ENCODE data around the gene STXBP6.

STXBP6 gene

DNA sequence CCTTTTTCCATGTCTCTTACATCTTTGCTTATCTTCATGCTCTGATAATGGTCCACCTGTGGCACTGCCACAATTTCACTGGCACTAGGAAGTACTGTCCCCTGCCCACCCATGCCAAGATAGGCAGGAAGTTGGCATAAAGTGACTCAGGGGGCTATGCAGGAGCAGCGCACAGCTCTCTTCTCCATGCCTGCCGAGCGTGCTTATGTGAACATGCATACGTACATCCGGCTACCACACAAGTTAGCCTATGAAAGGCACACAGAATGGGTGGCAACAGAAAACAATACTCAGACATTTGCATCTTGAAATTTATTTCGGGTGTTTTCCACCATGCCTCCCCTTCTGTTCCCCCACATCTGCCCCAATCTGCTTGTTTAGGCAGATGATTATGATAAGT is 241.5 kb downstream of the STXBP6 start:
- no peak for TF ChIP-seq TEAD4 (IDR thresholded peaks at IDR 0.05)
- no peak for TF ChIP-seq EGR1 (IDR thresholded peaks at IDR 0.05)
- no peak for TF ChIP-seq TCF12 (IDR thresholded peaks at IDR 0.05; ENCODE audit: low read depth)
- no peak for TF ChIP-seq ZBTB7A (IDR thresholded peaks at IDR 0.05; ENCODE audit: low read depth)
- TF ChIP-seq EP300 (IDR thresholded peaks at IDR 0.05; ENCODE audit: borderline replicate concordance), result no peak
- TF ChIP-seq CEBPB (IDR thresholded peaks at IDR 0.05), result no peak
- TF ChIP-seq, protein P1, sequence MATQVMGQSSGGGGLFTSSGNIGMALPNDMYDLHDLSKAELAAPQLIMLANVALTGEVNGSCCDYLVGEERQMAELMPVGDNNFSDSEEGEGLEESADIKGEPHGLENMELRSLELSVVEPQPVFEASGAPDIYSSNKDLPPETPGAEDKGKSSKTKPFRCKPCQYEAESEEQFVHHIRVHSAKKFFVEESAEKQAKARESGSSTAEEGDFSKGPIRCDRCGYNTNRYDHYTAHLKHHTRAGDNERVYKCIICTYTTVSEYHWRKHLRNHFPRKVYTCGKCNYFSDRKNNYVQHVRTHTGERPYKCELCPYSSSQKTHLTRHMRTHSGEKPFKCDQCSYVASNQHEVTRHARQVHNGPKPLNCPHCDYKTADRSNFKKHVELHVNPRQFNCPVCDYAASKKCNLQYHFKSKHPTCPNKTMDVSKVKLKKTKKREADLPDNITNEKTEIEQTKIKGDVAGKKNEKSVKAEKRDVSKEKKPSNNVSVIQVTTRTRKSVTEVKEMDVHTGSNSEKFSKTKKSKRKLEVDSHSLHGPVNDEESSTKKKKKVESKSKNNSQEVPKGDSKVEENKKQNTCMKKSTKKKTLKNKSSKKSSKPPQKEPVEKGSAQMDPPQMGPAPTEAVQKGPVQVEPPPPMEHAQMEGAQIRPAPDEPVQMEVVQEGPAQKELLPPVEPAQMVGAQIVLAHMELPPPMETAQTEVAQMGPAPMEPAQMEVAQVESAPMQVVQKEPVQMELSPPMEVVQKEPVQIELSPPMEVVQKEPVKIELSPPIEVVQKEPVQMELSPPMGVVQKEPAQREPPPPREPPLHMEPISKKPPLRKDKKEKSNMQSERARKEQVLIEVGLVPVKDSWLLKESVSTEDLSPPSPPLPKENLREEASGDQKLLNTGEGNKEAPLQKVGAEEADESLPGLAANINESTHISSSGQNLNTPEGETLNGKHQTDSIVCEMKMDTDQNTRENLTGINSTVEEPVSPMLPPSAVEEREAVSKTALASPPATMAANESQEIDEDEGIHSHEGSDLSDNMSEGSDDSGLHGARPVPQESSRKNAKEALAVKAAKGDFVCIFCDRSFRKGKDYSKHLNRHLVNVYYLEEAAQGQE (IDR thresholded peaks at IDR 0.05; ENCODE audit: low read depth), result no peak
- TF ChIP-seq, protein P2, sequence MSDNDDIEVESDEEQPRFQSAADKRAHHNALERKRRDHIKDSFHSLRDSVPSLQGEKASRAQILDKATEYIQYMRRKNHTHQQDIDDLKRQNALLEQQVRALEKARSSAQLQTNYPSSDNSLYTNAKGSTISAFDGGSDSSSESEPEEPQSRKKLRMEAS (IDR thresholded peaks at IDR 0.05), result no peak
- TF ChIP-seq, protein P3, sequence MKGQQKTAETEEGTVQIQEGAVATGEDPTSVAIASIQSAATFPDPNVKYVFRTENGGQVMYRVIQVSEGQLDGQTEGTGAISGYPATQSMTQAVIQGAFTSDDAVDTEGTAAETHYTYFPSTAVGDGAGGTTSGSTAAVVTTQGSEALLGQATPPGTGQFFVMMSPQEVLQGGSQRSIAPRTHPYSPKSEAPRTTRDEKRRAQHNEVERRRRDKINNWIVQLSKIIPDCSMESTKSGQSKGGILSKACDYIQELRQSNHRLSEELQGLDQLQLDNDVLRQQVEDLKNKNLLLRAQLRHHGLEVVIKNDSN (IDR thresholded peaks at IDR 0.05), result no peak
- TF ChIP-seq RAD21 (IDR thresholded peaks at IDR 0.05; ENCODE audit: low read depth), result no peak
- TF ChIP-seq CREB1 (IDR thresholded peaks at IDR 0.05; ENCODE audit: low read depth), result no peak
- no peak for TF ChIP-seq FOXM1 (IDR thresholded peaks at IDR 0.05; ENCODE audit: borderline replicate concordance, low read depth)
- TF ChIP-seq YY1 (IDR thresholded peaks at IDR 0.05; ENCODE audit: low read depth), result no peak
- no peak for TF ChIP-seq NFIC (IDR thresholded peaks at IDR 0.05)

DNA sequence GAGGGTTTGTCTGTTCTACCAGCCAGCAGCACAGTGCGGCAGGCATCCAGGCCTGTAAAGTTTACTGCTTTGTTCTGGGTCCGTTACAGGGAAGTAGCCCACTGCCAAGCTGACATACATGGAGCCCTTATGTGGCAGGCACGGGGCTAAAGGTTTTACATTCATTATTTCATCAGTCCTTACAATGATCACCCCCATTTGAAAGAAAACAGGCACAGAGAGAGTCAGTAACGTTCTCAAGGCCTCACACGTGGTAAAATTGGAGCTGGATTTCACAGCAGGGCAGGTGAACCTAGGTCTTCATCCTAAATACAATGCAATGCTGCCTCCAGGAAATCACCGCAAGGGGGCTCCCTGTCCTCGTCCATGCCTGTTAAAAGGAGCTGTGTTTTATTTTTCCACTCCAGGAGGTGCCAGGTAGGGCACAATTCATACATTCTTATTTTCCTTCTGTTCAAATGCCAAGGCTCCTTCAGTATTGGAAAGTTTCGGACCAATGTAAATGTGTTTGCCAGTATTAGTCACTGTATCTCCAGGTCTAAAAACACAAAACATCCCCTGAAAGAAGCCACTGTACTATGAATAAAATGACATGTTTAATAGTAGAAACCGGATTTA is 243.8 kb downstream of the STXBP6 start:
- TF ChIP-seq TAF1 (IDR thresholded peaks at IDR 0.05; ENCODE audit: low read depth), result no peak
- TF ChIP-seq CEBPB (IDR thresholded peaks at IDR 0.05), result no peak
- TF ChIP-seq, protein P3 (IDR thresholded peaks at IDR 0.05), result no peak
- TF ChIP-seq EGR1 (IDR thresholded peaks at IDR 0.05), result no peak
- TF ChIP-seq RAD21 (IDR thresholded peaks at IDR 0.05; ENCODE audit: low read depth), result peak; percentile 93

DNA sequence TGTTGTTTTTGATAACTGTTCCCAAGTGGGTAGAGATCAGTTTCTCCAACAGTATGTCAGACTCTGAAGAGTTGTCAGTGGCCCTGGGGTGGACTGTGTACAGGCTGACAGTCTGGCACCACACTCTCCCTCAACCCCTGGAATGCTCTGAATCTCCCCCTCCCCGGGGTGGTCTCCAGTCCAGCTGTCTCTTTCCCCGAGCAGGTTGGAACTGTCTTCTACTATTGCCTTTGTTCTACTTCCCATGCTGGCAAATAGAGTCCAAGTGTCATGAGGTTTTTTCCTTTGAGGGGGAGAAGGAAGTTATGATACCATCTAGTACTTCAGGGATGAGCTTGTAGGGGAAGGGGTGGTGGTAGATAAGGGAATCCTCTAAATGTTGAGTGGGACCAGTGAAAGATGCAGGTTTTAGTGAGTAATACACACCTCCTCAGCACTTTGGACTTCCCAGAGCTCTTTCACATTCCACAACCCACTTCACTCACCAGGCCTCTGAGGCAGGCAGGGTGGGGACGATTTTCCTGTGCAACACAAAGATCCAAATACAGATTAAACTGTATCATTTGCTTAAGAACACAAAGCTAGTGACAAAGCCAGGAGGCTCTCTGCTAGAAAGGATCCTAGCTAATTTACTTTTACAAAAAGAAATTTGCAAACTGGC is 245.3 kb downstream of the STXBP6 start:
- TF ChIP-seq EGR1 (IDR thresholded peaks at IDR 0.05), result no peak
- no peak for TF ChIP-seq FOXM1 (IDR thresholded peaks at IDR 0.05; ENCODE audit: borderline replicate concordance, low read depth)
- TF ChIP-seq CREB1 (IDR thresholded peaks at IDR 0.05; ENCODE audit: low read depth), result no peak
- no peak for TF ChIP-seq EP300 (IDR thresholded peaks at IDR 0.05; ENCODE audit: borderline replicate concordance)
- TF ChIP-seq TEAD4 (IDR thresholded peaks at IDR 0.05), result no peak
- no peak for TF ChIP-seq YY1 (IDR thresholded peaks at IDR 0.05; ENCODE audit: low read depth)
- no peak for TF ChIP-seq NFIC (IDR thresholded peaks at IDR 0.05)
- no peak for TF ChIP-seq RAD21 (IDR thresholded peaks at IDR 0.05; ENCODE audit: low read depth)
- TF ChIP-seq TAF1 (IDR thresholded peaks at IDR 0.05; ENCODE audit: low read depth), result no peak
- TF ChIP-seq TCF12 (IDR thresholded peaks at IDR 0.05; ENCODE audit: low read depth), result no peak
- TF ChIP-seq, protein P3 (IDR thresholded peaks at IDR 0.05), result no peak
- TF ChIP-seq, protein P2 (IDR thresholded peaks at IDR 0.05), result no peak
- no peak for TF ChIP-seq ZBTB7A (IDR thresholded peaks at IDR 0.05; ENCODE audit: low read depth)
- TF ChIP-seq, protein P1 (IDR thresholded peaks at IDR 0.05; ENCODE audit: low read depth), result no peak
- TF ChIP-seq CEBPB (IDR thresholded peaks at IDR 0.05), result no peak

DNA sequence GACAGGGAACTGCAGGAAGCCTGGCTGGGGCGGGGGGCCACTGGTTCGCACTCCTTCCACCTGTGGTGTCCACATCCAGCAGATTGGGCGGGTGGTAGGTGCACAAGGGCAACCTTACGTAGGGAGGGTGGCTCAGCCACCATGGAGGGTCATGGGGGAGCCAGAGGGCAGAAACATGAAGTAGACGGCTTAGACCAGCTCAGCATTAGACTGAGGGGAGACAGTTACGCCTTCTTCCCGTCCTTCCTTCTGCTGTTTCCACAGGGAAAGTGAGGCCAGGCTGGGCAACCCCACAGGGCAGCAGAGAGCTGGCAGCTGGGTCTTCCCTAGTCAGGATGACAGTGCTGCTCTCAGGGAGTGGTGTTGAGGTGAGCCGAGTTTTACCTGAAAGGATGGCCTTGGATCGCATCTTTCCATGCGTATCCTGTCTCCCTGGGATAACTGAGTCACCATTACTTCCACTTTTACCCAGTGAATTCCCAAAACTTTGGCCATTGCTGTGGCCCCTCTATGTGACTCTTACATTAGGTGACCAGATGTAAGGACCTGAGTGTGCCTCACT is 245.9 kb downstream of the STXBP6 start:
- TF ChIP-seq EGR1 (IDR thresholded peaks at IDR 0.05), result no peak

DNA sequence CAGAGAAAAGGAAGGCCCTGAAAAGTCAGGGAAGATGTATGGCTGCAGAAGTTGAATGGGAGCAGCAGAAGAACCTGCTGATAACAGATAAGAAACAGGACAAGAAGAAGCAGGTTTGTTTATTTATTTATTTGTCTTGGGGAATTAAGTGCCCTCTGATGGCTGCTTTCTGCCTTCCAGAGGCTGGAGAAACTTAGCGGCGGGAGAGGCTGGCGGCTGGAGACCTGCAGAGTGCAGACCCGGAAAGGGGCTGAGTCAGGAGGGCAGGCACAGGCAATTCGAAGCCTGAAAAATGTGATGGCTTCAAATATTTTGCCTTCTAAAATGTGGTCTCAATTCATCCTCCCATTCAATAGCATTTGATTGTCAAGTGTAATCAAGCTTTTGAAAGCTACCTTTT is 247.7 kb downstream of the STXBP6 start:
- TF ChIP-seq CEBPB (IDR thresholded peaks at IDR 0.05), result no peak
- no peak for TF ChIP-seq EP300 (IDR thresholded peaks at IDR 0.05; ENCODE audit: borderline replicate concordance)
- TF ChIP-seq FOXM1 (IDR thresholded peaks at IDR 0.05; ENCODE audit: borderline replicate concordance, low read depth), result no peak
- no peak for TF ChIP-seq CREB1 (IDR thresholded peaks at IDR 0.05; ENCODE audit: low read depth)
- TF ChIP-seq YY1 (IDR thresholded peaks at IDR 0.05; ENCODE audit: low read depth), result no peak
- no peak for TF ChIP-seq ZBTB7A (IDR thresholded peaks at IDR 0.05; ENCODE audit: low read depth)
- TF ChIP-seq, protein P2 (IDR thresholded peaks at IDR 0.05), result no peak
- TF ChIP-seq, protein P1 (IDR thresholded peaks at IDR 0.05; ENCODE audit: low read depth), result no peak
- TF ChIP-seq EGR1 (IDR thresholded peaks at IDR 0.05), result no peak

Measured in Ishikawa (cell line).